ENCODE measurements around the gene SBNO2.

The SBNO2 gene, protein sequence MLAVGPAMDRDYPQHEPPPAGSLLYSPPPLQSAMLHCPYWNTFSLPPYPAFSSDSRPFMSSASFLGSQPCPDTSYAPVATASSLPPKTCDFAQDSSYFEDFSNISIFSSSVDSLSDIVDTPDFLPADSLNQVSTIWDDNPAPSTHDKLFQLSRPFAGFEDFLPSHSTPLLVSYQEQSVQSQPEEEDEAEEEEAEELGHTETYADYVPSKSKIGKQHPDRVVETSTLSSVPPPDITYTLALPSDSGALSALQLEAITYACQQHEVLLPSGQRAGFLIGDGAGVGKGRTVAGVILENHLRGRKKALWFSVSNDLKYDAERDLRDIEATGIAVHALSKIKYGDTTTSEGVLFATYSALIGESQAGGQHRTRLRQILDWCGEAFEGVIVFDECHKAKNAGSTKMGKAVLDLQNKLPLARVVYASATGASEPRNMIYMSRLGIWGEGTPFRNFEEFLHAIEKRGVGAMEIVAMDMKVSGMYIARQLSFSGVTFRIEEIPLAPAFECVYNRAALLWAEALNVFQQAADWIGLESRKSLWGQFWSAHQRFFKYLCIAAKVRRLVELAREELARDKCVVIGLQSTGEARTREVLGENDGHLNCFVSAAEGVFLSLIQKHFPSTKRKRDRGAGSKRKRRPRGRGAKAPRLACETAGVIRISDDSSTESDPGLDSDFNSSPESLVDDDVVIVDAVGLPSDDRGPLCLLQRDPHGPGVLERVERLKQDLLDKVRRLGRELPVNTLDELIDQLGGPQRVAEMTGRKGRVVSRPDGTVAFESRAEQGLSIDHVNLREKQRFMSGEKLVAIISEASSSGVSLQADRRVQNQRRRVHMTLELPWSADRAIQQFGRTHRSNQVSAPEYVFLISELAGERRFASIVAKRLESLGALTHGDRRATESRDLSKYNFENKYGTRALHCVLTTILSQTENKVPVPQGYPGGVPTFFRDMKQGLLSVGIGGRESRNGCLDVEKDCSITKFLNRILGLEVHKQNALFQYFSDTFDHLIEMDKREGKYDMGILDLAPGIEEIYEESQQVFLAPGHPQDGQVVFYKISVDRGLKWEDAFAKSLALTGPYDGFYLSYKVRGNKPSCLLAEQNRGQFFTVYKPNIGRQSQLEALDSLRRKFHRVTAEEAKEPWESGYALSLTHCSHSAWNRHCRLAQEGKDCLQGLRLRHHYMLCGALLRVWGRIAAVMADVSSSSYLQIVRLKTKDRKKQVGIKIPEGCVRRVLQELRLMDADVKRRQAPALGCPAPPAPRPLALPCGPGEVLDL (N-terminal part only)

GRCh38 chr19:1173845-1174809, at the start of gene SBNO2:
SBNO2 (minus strand) TSS chr19:1174268; CDS start chr19:1154276, 19,992 bp downstream.
- DNase-seq = peak; percentile 76

- no peak for DNase-seq
Observed at GRCh38 chr19:1223018-1223855, 49.2 kb upstream of the SBNO2 start.

GRCh38 chr19:1222394-1222793, 48.3 kb upstream of the SBNO2 start:
- DNase-seq = no peak

DNA sequence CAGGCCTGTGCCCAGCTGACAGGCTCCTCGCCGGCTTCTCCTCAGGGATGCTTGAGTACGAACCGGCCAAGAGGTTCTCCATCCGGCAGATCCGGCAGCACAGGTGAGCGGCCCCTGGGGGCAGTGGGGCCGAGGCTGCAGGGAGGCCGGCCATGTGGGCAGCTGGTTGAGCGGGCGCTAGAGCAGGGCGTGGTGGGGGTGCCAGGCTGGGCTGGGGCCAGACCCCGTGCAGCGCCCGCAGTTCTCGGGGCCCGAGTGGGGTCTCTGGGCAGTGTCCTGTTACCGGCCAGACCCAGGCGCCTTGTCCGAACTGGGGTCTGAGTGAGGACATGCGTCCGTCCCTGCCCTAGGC, 47.8 kb upstream of the SBNO2 start:
- DNase-seq = no peak

DNA sequence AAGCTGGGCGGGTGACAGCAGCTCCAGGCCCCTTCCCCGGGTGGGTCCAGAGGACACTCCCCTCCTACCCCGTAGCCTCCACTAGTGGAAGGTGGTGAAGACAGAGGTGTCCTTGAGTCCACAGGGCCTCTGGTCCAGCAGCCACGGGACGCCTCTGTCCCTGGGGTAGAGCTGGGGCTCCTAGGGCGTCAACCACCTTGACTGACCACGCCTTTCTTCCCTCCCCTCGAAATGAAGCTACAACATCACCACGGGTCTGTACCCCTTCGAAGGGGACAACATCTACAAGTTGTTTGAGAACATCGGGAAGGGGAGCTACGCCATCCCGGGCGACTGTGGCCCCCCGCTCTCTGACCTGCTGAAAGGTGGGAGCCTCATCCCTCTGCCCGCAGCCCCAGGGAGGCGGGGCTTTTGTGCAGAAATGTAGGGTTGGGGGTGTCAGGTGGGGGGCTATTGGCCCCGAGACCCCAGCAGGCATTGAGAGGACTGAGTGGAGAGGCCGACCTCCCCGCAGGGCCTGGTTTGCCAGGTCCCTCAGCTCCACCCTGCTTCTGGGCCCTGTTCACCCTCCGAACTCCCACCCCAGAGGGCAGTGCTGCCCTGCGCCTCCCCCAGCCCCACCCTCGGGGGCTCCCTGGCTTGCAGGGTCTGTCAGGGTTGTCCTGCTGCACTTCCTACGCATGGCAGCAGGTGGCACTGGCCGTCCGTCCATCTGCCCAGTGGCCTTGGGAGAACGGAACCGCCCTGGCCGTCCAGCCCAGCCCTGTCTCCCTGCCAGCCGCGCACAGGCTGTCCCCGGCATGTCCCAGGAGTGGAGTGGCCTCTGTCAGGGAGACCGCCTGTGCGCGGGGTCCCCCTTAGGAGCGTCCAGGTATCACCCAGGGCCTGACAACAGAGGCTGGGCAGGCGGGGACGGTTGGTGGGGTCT, 47.2 kb upstream of the SBNO2 start:
- no peak for DNase-seq

GRCh38 chr19:1220477-1220930, 46.4 kb upstream of the SBNO2 start:
- no peak for DNase-seq

DNA sequence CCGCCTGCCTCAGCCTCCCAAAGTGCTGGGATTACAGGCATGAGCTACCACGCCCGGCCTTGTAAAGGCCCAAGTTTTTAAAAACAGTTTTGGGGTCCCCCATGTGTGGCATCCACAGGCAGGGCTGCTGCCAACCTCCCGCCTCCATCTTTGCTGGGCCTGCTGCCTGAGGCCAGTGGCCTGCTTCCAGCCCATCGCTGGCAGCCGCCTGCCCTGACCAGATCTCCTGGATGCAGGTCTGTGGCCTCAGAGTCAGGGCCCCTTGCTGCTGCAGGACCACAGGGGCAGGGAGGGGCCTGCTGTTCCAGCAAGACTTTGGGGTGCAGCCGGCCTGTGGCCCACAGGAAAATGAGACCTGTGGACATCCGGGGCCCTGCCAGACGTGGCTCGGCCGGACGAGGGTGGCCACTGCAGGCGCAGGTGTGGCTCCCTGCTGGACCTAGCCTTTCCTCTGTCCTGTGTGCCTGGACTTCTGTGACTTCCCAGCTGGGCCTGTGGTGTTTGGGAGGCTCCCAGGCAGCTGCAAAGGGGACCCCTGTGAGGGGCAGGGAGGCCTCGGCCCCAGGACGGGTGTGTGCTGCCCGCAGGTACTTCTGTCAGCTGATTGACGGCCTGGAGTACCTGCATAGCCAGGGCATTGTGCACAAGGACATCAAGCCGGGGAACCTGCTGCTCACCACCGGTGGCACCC, 45.9 kb upstream of the SBNO2 start:
- DNase-seq = no peak

DNA sequence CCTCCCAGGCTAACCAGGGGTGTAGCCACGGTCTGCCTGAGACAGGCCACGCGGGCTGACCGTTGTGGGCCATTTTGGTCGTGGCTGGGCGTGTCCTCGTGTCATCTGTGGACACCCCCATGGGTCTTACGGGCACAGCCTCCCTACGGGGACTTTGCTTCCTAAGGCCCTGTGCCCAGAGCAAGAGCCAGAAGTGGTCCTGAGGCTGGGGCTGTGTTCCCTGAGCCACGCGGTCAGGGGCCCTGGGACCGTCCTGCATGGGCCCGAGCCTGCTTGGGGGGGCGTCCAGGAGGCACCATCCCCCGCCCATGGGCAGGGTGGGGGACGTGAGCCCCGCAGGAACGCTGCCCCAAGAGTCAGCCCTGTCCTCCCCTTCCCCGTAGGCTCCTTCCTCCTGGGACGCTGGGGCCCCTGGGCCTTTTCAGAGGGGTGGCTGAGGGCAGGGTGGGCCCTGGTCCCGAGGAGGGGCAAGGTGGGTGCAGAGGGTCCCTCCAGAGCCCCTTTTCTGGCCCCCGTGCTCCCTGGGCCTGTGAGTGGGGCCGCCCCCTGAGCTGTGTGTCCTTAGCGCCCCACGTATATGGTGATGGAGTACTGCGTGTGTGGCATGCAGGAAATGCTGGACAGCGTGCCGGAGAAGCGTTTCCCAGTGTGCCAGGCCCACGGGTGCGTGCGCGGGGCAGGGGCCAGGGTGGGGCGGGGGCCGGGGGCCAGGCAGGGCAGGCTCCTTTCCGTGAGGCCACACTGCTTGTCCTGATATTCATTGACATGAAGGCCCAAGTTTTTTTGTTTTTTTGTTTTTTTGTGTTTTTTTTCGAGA, 44.9 kb upstream of the SBNO2 start:
- DNase-seq = no peak

DNA sequence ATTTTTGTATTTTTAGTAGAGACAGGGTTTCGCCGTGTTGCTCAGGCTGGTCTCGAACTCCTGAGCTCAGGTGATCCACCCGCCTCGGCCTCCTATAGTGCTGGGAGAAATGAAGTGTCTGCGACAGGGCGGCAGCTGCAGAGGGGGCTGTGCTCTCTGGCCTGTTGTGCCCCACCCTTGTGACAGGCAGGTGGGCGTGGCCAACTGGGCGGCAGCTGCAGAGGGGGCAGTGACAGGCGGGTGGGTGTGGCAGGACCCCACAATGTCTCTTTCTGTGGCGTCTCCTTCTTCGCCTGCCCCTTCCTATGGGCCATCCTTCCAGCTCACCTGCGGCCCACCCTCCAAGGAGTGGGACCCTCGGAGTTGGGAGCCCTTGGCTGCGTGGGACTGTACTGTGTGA, 43.3 kb upstream of the SBNO2 start:
- no peak for DNase-seq

DNA sequence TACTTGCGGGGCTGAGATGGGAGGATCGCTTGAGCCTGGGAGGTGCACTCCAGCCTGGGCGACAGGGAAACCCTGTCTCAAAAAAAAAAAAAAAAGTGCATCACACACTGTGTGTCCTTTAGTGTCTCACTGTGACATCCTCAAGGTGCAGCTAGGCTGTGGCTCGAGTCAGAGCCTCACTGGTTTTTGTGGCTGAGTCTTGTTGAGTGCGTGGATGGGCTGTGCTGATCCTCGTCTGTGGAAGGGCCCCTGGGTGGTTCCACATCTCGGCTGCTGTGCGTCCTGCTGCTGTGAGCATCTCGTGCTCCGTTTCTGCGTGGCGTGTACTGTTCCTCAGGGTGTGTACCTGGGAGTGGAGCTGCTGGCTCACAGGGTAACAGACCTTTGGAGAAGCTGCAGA, 42.7 kb upstream of the SBNO2 start:
- no peak for DNase-seq

GRCh38 chr19:1214862-1215731, 41.0 kb upstream of the SBNO2 start:
- no peak for DNase-seq

GRCh38 chr19:1214299-1214861, 40.3 kb upstream of the SBNO2 start:
- no peak for DNase-seq

DNA sequence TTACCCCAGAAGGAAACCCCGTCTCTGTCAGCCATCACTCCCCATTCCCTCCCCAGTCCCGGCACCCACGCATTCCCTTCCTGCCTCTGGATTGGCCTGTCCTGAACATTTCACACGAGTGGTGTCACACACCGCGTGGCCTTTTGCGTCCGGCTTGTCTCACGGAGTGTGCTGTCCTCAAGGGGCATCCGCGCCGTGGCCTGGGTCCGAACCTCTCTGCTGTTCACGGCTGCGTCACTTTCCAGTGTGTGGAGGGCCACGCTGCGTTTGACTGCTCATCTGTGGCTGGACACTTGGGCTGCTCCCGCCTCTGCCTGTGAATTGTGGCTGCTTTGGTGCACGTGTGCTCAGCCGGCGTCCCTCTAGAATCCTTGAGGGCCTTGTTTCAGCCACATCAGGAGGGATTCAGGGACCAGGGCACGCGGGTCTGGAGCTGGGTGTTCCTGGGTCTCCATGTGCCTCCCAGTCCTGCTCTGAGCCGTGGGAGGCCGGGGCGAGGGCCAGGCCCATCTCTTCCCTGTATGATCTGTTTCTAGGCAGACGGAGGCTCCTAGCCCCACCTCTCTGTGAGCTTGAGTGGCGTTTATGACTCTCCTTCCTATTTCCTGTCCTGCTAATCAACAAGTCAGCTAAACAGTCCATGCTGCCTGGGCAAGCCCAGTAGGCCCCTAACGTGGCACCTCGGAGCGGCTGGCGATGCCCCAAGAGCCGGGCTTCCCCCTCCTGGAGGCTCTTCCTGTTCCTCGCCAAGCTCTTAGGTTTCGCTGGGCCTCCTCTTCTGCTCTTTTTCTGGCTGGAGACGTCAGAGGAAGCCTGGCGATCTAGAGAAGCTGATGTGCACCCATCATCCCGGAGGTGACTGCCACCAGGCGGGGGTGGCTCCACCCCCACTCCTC, 39.6 kb upstream of the SBNO2 start:
- DNase-seq = no peak

GRCh38 chr19:1211494-1212234, 37.6 kb upstream of the SBNO2 start:
- no peak for DNase-seq

DNA sequence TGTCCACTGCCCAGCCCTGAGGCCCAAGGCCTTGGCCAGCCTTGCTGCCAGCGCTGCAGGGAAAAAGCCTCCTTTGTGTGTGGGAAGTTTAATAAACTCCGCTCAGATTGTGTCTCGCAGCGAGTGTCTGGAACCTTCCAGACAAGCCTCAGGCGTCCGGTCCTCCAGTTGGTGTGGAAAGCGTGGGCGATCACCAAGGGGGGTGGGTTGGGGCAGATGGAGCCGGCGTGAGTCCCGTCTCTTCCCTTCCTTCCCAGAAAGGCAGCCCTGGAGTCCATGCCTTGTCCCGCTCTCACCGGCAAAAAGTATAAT, 36.1 kb upstream of the SBNO2 start:
- DNase-seq = no peak
